ENCODE data around the gene SP2. TPM values are rescaled to one million over a fixed set of nuclear protein-coding genes. Genes with fewer than 3 reads are reported as not detected.

The SP2 gene
- total and polyA plus RNA-seq, 10 donors: 4.5 to 22.6 (median 15.1) TPM

GRCh38 chr17:47870056-47870455 lies 26.0 kb upstream of the SP2 start:
- 35 to 55% (median 51%) methylated on average over 1 of the region's 1 CpG for WGBS, 5 donors
- Histone ChIP-seq H3K36me3 (no peaks in the 10 kb centered on the region), H3K27me3 (replicated peaks in 1 of 7) (peaks cover 0 to 88% (median 17%) of the 10 kb centered on the region in 7 donors), H3K9me3 (no peaks in the 10 kb centered on the region), H3K4me3 (no peak overlapping the region), H3K4me1 (peaks cover 0 to 10% (median 0%) of the 10 kb centered on the region in 6 donors), H3K27ac (no peak overlapping the region)
- TF ChIP-seq POLR2AphosphoS5 (IDR thresholded peaks at IDR 0.05) (no peak), POLR2A (IDR thresholded peaks at IDR 0.05) (no peak)
- TF ChIP-seq, protein P1, sequence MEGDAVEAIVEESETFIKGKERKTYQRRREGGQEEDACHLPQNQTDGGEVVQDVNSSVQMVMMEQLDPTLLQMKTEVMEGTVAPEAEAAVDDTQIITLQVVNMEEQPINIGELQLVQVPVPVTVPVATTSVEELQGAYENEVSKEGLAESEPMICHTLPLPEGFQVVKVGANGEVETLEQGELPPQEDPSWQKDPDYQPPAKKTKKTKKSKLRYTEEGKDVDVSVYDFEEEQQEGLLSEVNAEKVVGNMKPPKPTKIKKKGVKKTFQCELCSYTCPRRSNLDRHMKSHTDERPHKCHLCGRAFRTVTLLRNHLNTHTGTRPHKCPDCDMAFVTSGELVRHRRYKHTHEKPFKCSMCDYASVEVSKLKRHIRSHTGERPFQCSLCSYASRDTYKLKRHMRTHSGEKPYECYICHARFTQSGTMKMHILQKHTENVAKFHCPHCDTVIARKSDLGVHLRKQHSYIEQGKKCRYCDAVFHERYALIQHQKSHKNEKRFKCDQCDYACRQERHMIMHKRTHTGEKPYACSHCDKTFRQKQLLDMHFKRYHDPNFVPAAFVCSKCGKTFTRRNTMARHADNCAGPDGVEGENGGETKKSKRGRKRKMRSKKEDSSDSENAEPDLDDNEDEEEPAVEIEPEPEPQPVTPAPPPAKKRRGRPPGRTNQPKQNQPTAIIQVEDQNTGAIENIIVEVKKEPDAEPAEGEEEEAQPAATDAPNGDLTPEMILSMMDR (IDR thresholded peaks at IDR 0.05 in 8 of 11, conservative IDR thresholded peaks at IDR 0.05 in 3 of 11): no peak
- intact Hi-C loops (cut with DNase I; ENCODE audit: low total_unique reads): no loop called here
- DNase-seq: no peak

GRCh38 chr17:47871048-47871447 lies 25.0 kb upstream of the SP2 start:
- Histone ChIP-seq H3K27ac (no peak overlapping the region), H3K4me1 (peaks cover 0 to 10% (median 0%) of the 10 kb centered on the region in 6 donors), H3K27me3 (replicated peaks in 1 of 7) (peaks cover 0 to 90% (median 17%) of the 10 kb centered on the region in 7 donors), H3K9me3 (no peaks in the 10 kb centered on the region), H3K4me3 (no peak overlapping the region), H3K36me3 (no peaks in the 10 kb centered on the region)
- intact Hi-C loops (cut with DNase I; ENCODE audit: low total_unique reads): no loop called here
- TF ChIP-seq POLR2AphosphoS5 (IDR thresholded peaks at IDR 0.05) (no peak), POLR2A (IDR thresholded peaks at IDR 0.05) (no peak)
- no peak for DNase-seq

- Histone ChIP-seq H3K36me3 (no peaks in the 10 kb centered on the region), H3K9me3 (no peaks in the 10 kb centered on the region), H3K27ac (no peak overlapping the region), H3K4me3 (no peak overlapping the region), H3K27me3 (replicated peaks in 1 of 7) (peaks cover 0 to 80% (median 17%) of the 10 kb centered on the region in 7 donors), H3K4me1 (peaks cover 0 to 10% (median 0%) of the 10 kb centered on the region in 6 donors)
- 25 to 57% (median 36%) methylated on average over 28 to 29 of the region's 29 CpGs for WGBS, 5 donors
- intact Hi-C loops (cut with DNase I; ENCODE audit: low total_unique reads): no loop called here
- DNase-seq: peak; percentile 33
- TF ChIP-seq POLR2AphosphoS5 (IDR thresholded peaks at IDR 0.05) (no peak), POLR2A (IDR thresholded peaks at IDR 0.05) (no peak)
- TF ChIP-seq, protein P1 (IDR thresholded peaks at IDR 0.05 in 8 of 11, conservative IDR thresholded peaks at IDR 0.05 in 3 of 11): no peak
Measured at GRCh38 chr17:47872019-47872650, 23.9 kb upstream of the SP2 start.

DNA sequence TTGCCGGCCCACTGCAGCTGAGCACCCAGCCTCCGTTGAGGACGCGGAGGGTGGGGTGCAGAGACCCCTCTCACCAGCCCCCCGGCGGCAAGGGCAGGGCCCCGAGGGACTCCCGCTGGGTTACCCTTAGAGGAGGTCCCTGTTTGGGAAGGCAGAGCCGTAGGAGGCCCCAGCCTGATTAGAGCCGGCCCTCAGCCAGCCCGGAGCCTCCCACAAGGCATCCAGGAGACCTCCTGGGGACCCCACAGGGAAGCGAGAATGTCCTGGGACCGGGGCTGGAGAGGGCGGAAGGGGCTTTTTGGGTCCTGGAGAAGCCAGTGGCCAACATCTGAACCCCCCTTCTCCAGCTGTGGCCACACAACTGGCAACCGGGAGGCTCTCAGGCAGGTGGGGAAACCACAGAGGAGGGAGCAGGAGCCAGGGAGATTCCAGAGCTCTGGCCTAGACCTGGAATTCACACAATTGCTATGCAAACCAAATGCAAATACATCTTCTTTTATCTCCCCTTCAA lies 23.3 kb upstream of the SP2 start:
- Histone ChIP-seq H3K27me3 (replicated peaks in 1 of 7) (peaks cover 0 to 84% (median 17%) of the 10 kb centered on the region in 7 donors), H3K9me3 (no peaks in the 10 kb centered on the region), H3K4me1 (peaks cover 0 to 10% (median 0%) of the 10 kb centered on the region in 6 donors), H3K36me3 (no peaks in the 10 kb centered on the region), H3K27ac (no peak overlapping the region), H3K4me3 (no peak overlapping the region)
- WGBS, 5 donors: 67 to 83% (median 77%) methylated on average over 4 to 15 of the region's 15 CpGs
- DNase-seq: peak; percentile 56
- TF ChIP-seq POLR2AphosphoS5 (IDR thresholded peaks at IDR 0.05) (no peak), POLR2A (IDR thresholded peaks at IDR 0.05) (no peak)
- TF ChIP-seq, protein P1 (IDR thresholded peaks at IDR 0.05 in 8 of 11, conservative IDR thresholded peaks at IDR 0.05 in 3 of 11): no peak
- intact Hi-C loops (cut with DNase I; ENCODE audit: low total_unique reads): no loop called here

Measured in spleen (tissue), 11 donors.